Endothelial cell of umbilical vein (primary cell): ENCODE data around the gene TRAF7. TPM values are rescaled to one million over a fixed set of nuclear protein-coding genes. Genes with fewer than 3 reads are reported as not detected.

ENCODE experiments used
- BruUV-seq: library from RNA; stranded (reverse); fragments of 400-500 nt; replicated peaks from 2 replicates; lab custom pipeline; 2021; lab: Mats Ljungman, UMichigan
- CTCF ChIA-PET: fragments of 300-600, 350-600 bp; sonication (Branson Sonifier 250); formaldehyde crosslinking; loops from one replicate; lab custom pipeline; 2021; ENCODE audit warnings: antibody characterized with exemption, inconsistent platforms; lab: Charles Lee
- POLR2A ChIA-PET: fragments of 300-600, 350-600 bp; sonication (Branson Sonifier 250); formaldehyde crosslinking; loops from one replicate; lab custom pipeline; 2021; ENCODE audit warnings: antibody characterized with exemption, inconsistent platforms; lab: Charles Lee
- DNase-seq: peaks from one replicate; pipeline ENCODE4 v3.0.0-alpha.2; 2011; ENCODE audit warnings: low read depth, low spot score
- FAIRE-seq: peaks from 2 replicates; lab custom pipeline; 2011; peaks lifted over from hg19 to GRCh38; lab: Jason Lieb, UNC
- H2AFZ ChIP-seq: 2 replicates; pipeline ENCODE4 v1.6.0; 2012; ENCODE audit warnings: low read depth, low read length, control low read depth, inconsistent platforms
- H3K27ac ChIP-seq: 2 replicates; pipeline ENCODE4 v1.5.1; 2011; ENCODE audit warnings: low read depth, mild to moderate bottlenecking, control low read depth, low read length, moderate library complexity; ENCODE audit not compliant: insufficient read depth
- H3K27me3 ChIP-seq, 2 experiments: 2 replicates each; pipeline versions ENCODE4 v1.6.0 to v1.6.1; 2011; ENCODE audit warnings: low read length in 2 of 2, mixed read lengths in 1 of 2; ENCODE audit not compliant: control insufficient read depth in 2 of 2, insufficient read depth in 2 of 2
- H3K36me3 ChIP-seq, 2 experiments: 2 replicates in 1 of 2; 3 replicates in 1 of 2; pipeline ENCODE4 v1.5.1; 2011; ENCODE audit warnings: low read length in 2 of 2, mild to moderate bottlenecking in 1 of 2, moderate library complexity in 1 of 2; ENCODE audit not compliant: control insufficient read depth in 2 of 2, insufficient read depth in 2 of 2; ENCODE audit errors: extremely low read depth in 1 of 2
- H3K4me1 ChIP-seq: 3 replicates; pipeline ENCODE4 v1.5.1; 2011; ENCODE audit warnings: mild to moderate bottlenecking, low read length; ENCODE audit not compliant: control insufficient read depth, insufficient read depth; ENCODE audit errors: extremely low read depth
- H3K4me2 ChIP-seq: 2 replicates; pipeline ENCODE4 v1.6.1; 2011; ENCODE audit warnings: low read length, control low read depth, mixed read lengths; ENCODE audit not compliant: insufficient read depth
- H3K4me3 ChIP-seq, 3 experiments: fragments of 200-600 bp in 1 of 3; sonication (generic), shearing (Covaris generic) in 1 of 3; replicated peaks in 1 of 3; 2 replicates each; pipeline ENCODE4 v1.5.1; 2011 to 2016; ENCODE audit warnings: control low read depth in 3 of 3, low read length in 3 of 3, mild to moderate bottlenecking in 2 of 3, inconsistent platforms in 1 of 3, low read depth in 1 of 3, moderate library complexity in 1 of 3; ENCODE audit not compliant: insufficient read depth in 1 of 3
- H3K79me2 ChIP-seq: 2 replicates; pipeline ENCODE4 v1.6.0; 2012; ENCODE audit warnings: low read length, inconsistent platforms; ENCODE audit not compliant: control insufficient read depth, insufficient read depth
- H3K9ac ChIP-seq: replicated peaks from 2 replicates; pipeline ENCODE3; 2011; ENCODE audit warnings: low read length, control low read depth; ENCODE audit not compliant: insufficient read depth; ENCODE audit errors: extremely low read depth
- H3K9me1 ChIP-seq: replicated peaks from 3 replicates; pipeline ENCODE4 v1.6.0; 2011; ENCODE audit warnings: mild to moderate bottlenecking, low read length; ENCODE audit not compliant: control insufficient read depth, insufficient read depth; ENCODE audit errors: extremely low read depth
- H3K9me3 ChIP-seq: replicated peaks from 2 replicates; pipeline ENCODE4 v1.5.1; 2012; ENCODE audit warnings: low read length, inconsistent platforms; ENCODE audit not compliant: control insufficient read depth, insufficient read depth
- H4K20me1 ChIP-seq: replicated peaks from 2 replicates; pipeline ENCODE3; 2011; ENCODE audit warnings: mild to moderate bottlenecking, low read length; ENCODE audit not compliant: control insufficient read depth, insufficient read depth; ENCODE audit errors: extremely low read depth
- FOS ChIP-seq: IDR thresholded peaks from 2 replicates; pipeline ENCODE4 v1.6.1; 2011; ENCODE audit warnings: mild to moderate bottlenecking, low read length, moderate library complexity, borderline replicate concordance; ENCODE audit not compliant: insufficient read depth
- GATA2 ChIP-seq: IDR thresholded peaks from 2 replicates; pipeline ENCODE4 v1.7.0; 2011; ENCODE audit warnings: low read depth, mild to moderate bottlenecking, moderate library complexity, mixed read lengths, low read length; ENCODE audit not compliant: insufficient read length, insufficient read depth
- JUN ChIP-seq: IDR thresholded peaks from 2 replicates; pipeline ENCODE4 v1.6.1; 2011; ENCODE audit warnings: borderline replicate concordance, low read depth; ENCODE audit not compliant: insufficient read length, insufficient read depth
- MYC ChIP-seq: IDR thresholded peaks from one replicate; pipeline ENCODE4 v1.6.1; 2011; ENCODE audit warnings: mild to moderate bottlenecking, low read depth, low read length
- POLR2A ChIP-seq: IDR thresholded peaks from 2 replicates; pipeline ENCODE4 v1.6.1; 2012; ENCODE audit warnings: low read depth, mild to moderate bottlenecking, control low read depth, low read length
- POLR2AphosphoS5 ChIP-seq: IDR thresholded peaks from 2 replicates; pipeline ENCODE4 v1.6.1; 2012; ENCODE audit warnings: low read depth, mild to moderate bottlenecking, control low read depth, low read length, moderate library complexity; ENCODE audit not compliant: insufficient read depth
- dilution Hi-C: fragments of 300-500 bp; cut with MboI; formaldehyde crosslinking; loops from one replicate; pipeline ENCODE4 v1.15.0; 2019; ENCODE audit warnings: low sequenced_read_pairs; ENCODE audit not compliant: extremely low pct_ligation_motif_present
- intact Hi-C: fragments of 100-400 bp; cut with micrococcal nuclease; formaldehyde crosslinking; loops from one replicate; pipeline ENCODE4 v1.10.0; 2022
- polyA plus RNA-seq, 4 experiments: library from polyadenylated mRNA; depleted of rRNA in 3 of 4; stranded (reverse) in 3 of 4; unstranded in 1 of 4; fragments of >200 nt; gene quantifications; 2 replicates each; pipeline versions ENCODE4 v1.2.1 to v1.2.3, GENCODE V29; 2011 to 2012; ENCODE audit warnings: missing spikeins in 1 of 4
- total RNA-seq: library from RNA; stranded (reverse); gene quantifications from 2 replicates; pipeline ENCODE4 v1.2.3, GENCODE V29; 2021
- TF ChIP-seq, protein P1 (sequence below), 2 donors: IDR thresholded peaks; 1 replicate in 1 of 2; 2 replicates in 1 of 2; pipeline ENCODE4 v1.5.1; 2011; ENCODE audit warnings: low read length in 2 of 2, mild to moderate bottlenecking in 2 of 2, moderate library complexity in 2 of 2, control low read depth in 1 of 2, inconsistent platforms in 1 of 2, low read depth in 1 of 2; ENCODE audit not compliant: insufficient read depth in 1 of 2; ENCODE audit errors: extremely low read depth in 1 of 2

The TRAF7 gene
- total and polyA plus RNA-seq, 2 donors (not counting 3 experiments of a cell fraction or from before 2014, with no cell fraction given), result 141 to 175 TPM

DNA sequence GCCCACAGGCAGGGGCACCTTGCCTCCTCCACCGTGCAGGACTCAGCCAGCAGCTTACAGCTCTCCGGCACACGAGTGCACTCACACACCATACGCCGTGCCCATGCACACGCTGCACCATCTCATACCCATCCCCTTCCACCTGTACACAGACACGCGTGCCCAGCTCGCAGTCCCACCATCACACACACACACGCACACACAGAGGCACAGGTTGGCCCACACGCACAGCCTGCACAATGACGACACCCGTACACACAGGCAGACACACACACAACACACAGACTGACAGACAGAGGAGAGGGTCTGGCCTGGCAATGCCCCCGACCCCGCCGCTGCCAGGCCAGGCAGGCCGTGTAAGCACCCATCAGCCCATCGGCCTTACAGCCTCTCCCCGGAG, 28.8 kb downstream of the TRAF7 start:
- H4K20me1 ChIP-seq, result no peaks in the 10 kb centered on the region
- no peaks in the 10 kb centered on the region for H3K4me1 ChIP-seq
- no peaks in the 10 kb centered on the region for H3K36me3 ChIP-seq
- H3K79me2 ChIP-seq, result no peaks in the 10 kb centered on the region
- ChIA-PET CTCF (no interaction called here), POLR2A (interaction anchor here (1.9 kb wide), 1 partner anchor 29 kb away, joined by 5 read pairs; the partner anchor contains the start of gene TRAF7)
- H3K4me3 ChIP-seq, result no peak overlapping the region
- H3K4me2 ChIP-seq, result no peak overlapping the region
- no peak overlapping the region for H2AFZ ChIP-seq
- no TSS peak for BruUV-seq
- intact Hi-C loops, result no loop called here
- DNase-seq, result no peak
- TF ChIP-seq FOS (no peak), JUN (no peak), POLR2A (no peak), MYC (no peak), GATA2 (no peak), POLR2AphosphoS5 (no peak)
- no peaks in the 10 kb centered on the region for H3K27me3 ChIP-seq
- no peak for FAIRE-seq
- no peak overlapping the region for H3K9ac ChIP-seq
- no peaks in the 10 kb centered on the region for H3K9me1 ChIP-seq
- no peaks in the 10 kb centered on the region for H3K9me3 ChIP-seq
- dilution Hi-C loops, result no loop called here
- H3K27ac ChIP-seq, result no peak overlapping the region

DNA sequence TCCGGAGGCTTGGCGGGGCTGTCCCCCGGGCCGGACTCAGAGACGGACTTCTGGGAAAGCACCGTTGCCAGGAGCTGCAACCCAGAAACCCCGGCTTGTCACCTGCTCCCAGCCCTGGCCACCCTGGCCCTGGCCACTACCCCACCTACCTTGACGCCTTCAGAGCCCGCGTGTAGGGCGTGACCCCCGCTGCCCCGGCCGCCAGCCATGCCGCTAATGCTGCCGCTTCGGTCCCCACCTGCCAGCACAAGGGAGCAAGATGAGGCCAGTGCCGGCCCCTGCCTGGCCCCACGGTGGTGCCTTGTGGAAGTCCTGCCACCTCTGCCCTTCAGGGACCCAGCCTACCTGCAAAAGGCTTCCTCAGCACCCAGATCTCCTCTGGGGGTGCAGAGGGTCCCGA, 29.4 kb downstream of the TRAF7 start:
- CTCF ChIA-PET, result no interaction called here
- no TSS peak for BruUV-seq
- Histone ChIP-seq H4K20me1 (no peaks in the 10 kb centered on the region), H3K36me3 (no peaks in the 10 kb centered on the region), H3K4me3 (no peak overlapping the region), H3K9ac (no peak overlapping the region), H3K9me1 (no peaks in the 10 kb centered on the region), H3K27me3 (no peaks in the 10 kb centered on the region), H3K27ac (no peak overlapping the region), H3K4me2 (no peak overlapping the region), H3K4me1 (no peaks in the 10 kb centered on the region), H2AFZ (no peak overlapping the region), H3K79me2 (no peaks in the 10 kb centered on the region), H3K9me3 (no peaks in the 10 kb centered on the region)
- FAIRE-seq (no peak), DNase-seq (no peak)
- dilution Hi-C loops, result no loop called here
- intact Hi-C loops, result no loop called here
- TF ChIP-seq MYC (no peak), GATA2 (no peak), POLR2A (no peak), JUN (no peak)
- TF ChIP-seq, protein P1, sequence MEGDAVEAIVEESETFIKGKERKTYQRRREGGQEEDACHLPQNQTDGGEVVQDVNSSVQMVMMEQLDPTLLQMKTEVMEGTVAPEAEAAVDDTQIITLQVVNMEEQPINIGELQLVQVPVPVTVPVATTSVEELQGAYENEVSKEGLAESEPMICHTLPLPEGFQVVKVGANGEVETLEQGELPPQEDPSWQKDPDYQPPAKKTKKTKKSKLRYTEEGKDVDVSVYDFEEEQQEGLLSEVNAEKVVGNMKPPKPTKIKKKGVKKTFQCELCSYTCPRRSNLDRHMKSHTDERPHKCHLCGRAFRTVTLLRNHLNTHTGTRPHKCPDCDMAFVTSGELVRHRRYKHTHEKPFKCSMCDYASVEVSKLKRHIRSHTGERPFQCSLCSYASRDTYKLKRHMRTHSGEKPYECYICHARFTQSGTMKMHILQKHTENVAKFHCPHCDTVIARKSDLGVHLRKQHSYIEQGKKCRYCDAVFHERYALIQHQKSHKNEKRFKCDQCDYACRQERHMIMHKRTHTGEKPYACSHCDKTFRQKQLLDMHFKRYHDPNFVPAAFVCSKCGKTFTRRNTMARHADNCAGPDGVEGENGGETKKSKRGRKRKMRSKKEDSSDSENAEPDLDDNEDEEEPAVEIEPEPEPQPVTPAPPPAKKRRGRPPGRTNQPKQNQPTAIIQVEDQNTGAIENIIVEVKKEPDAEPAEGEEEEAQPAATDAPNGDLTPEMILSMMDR (IDR thresholded peaks at IDR 0.05; ENCODE audit: extremely low read depth in 1 of 2, insufficient read depth in 1 of 2, low read depth in 1 of 2, low read length in 2 of 2), result no peak
- POLR2A ChIA-PET, result no interaction called here
